HCT116 (cell line): Measurements from ENCODE around the gene MAP4. TPM values are rescaled to one million over a fixed set of nuclear protein-coding genes. Genes with fewer than 3 reads are reported as not detected.

Experiments
- ATAC-seq: fragments of 200-7000 bp; cut with Tn5 transposase; 2 replicates; pipeline ENCODE4 v1.9.1; 2020; ENCODE audit warnings: mild to moderate bottlenecking, moderate library complexity
- BruUV-seq: library from RNA; stranded (reverse); fragments of 400-500 nt; replicated peaks from 2 replicates; lab custom pipeline; 2021; lab: Mats Ljungman, UMichigan
- CTCF ChIA-PET: fragments of 300-600 bp; sonication (Branson Sonifier 250); formaldehyde crosslinking; loops from one replicate; lab custom pipeline; 2021; ENCODE audit warnings: antibody characterized with exemption; lab: Charles Lee
- POLR2A ChIA-PET: fragments of 300-600, 350-600 bp; sonication (Branson Sonifier 250); formaldehyde crosslinking; loops from one replicate; lab custom pipeline; 2021; ENCODE audit warnings: antibody characterized with exemption; lab: Charles Lee
- RAD21 ChIA-PET, 2 experiments: fragments of 300-600 bp; sonication (Branson Sonifier 250); formaldehyde crosslinking; loops; one replicate each; lab custom pipeline; 2023; ENCODE audit warnings: low total read pairs in 2 of 2; ENCODE audit not compliant: uncharacterized antibody in 2 of 2, unreplicated experiment in 2 of 2, low non-redundant PET in 1 of 2; lab: Charles Lee
- DNase-seq: peaks from one replicate; pipeline ENCODE4 v3.0.0-alpha.2; 2010; ENCODE audit warnings: low read depth, low spot score
- H2AFZ ChIP-seq: fragments of 200-600 bp; shearing (Covaris generic), sonication (generic); 2 replicates; pipeline ENCODE4 v1.6.1; 2017; ENCODE audit warnings: low read depth, mixed run types, mixed read lengths, antibody characterized with exemption, low read length; ENCODE audit not compliant: poor library complexity, severe bottlenecking
- H3K27ac ChIP-seq: 2 replicates; pipeline ENCODE4 v1.5.1; 2012; ENCODE audit warnings: low read depth, low read length
- H3K27me3 ChIP-seq: fragments of 200-600 bp; sonication (generic); 2 replicates; pipeline ENCODE4 v1.6.1; 2016; ENCODE audit warnings: mixed run types, low read length, mixed read lengths; ENCODE audit not compliant: insufficient read depth
- H3K36me3 ChIP-seq, 2 experiments: fragments of 200-500 bp in 1 of 2; fragments of 200-600 bp in 1 of 2; sonication (Bioruptor generic) in 1 of 2; sonication (generic) in 1 of 2; 2 replicates each; pipeline versions ENCODE4 v1.5.1 to v1.6.1; 2014 to 2016; ENCODE audit warnings: low read length in 2 of 2, inconsistent platforms in 1 of 2, mixed read lengths in 1 of 2, mixed run types in 1 of 2; ENCODE audit not compliant: insufficient read depth in 2 of 2, control insufficient read depth in 1 of 2
- H3K4me1 ChIP-seq, 2 experiments: fragments of 200-600 bp in 1 of 2; sonication (generic) in 1 of 2; 2 replicates each; pipeline versions ENCODE4 v1.5.1 to v1.6.1; 2012 to 2017; ENCODE audit warnings: low read length in 2 of 2, inconsistent platforms in 1 of 2, mild to moderate bottlenecking in 1 of 2, mixed read lengths in 1 of 2, mixed run types in 1 of 2, moderate library complexity in 1 of 2; ENCODE audit not compliant: insufficient read depth in 2 of 2, control insufficient read depth in 1 of 2
- H3K4me2 ChIP-seq: fragments of 200-600 bp; sonication (generic); 2 replicates; pipeline ENCODE4 v1.6.1; 2017; ENCODE audit warnings: mixed run types, low read length, mixed read lengths
- H3K4me3 ChIP-seq, 2 experiments: fragments of 200-600 bp in 1 of 2; sonication (generic) in 1 of 2; replicated peaks in 1 of 2; 2 replicates each; pipeline ENCODE4 v1.5.1; 2011 to 2016; ENCODE audit warnings: low read length in 2 of 2, control low read depth in 1 of 2, low read depth in 1 of 2, mild to moderate bottlenecking in 1 of 2, mixed read lengths in 1 of 2, mixed run types in 1 of 2
- H3K79me2 ChIP-seq: fragments of 200-600 bp; sonication (generic); 2 replicates; pipeline ENCODE4 v1.6.1; 2017; ENCODE audit warnings: mild to moderate bottlenecking, mixed run types, low read length, moderate library complexity, mixed read lengths; ENCODE audit not compliant: insufficient read depth
- H3K9ac ChIP-seq: fragments of 200-600 bp; sonication (generic); 2 replicates; pipeline ENCODE4 v1.6.1; 2016; ENCODE audit warnings: low read length, mixed read lengths
- H3K9me2 ChIP-seq: fragments of 200-600 bp; sonication (generic), shearing (Covaris generic); 2 replicates; pipeline ENCODE4 v1.6.1; 2017; ENCODE audit warnings: mixed run types, mild to moderate bottlenecking, moderate library complexity; ENCODE audit not compliant: insufficient read depth
- H3K9me3 ChIP-seq, 2 experiments: fragments of 200-500 bp in 1 of 2; fragments of 200-600 bp in 1 of 2; sonication (Bioruptor generic) in 1 of 2; sonication (generic) in 1 of 2; 2 replicates each; pipeline ENCODE4 v1.6.1; 2014 to 2017; ENCODE audit warnings: low read length in 2 of 2, mixed read lengths in 2 of 2, inconsistent platforms in 1 of 2, low read depth in 1 of 2, mild to moderate bottlenecking in 1 of 2, mixed run types in 1 of 2, moderate library complexity in 1 of 2; ENCODE audit not compliant: control insufficient read depth in 1 of 2, insufficient read depth in 1 of 2
- H4K20me1 ChIP-seq: fragments of 200-600 bp; sonication (generic), shearing (Covaris generic); 2 replicates; pipeline ENCODE4 v1.6.1; 2017; ENCODE audit warnings: mixed run types, mild to moderate bottlenecking, moderate library complexity; ENCODE audit not compliant: insufficient read depth
- ATF3 ChIP-seq: IDR thresholded peaks from 2 replicates; pipeline ENCODE4 v1.6.1; 2012
- CBX3 ChIP-seq: IDR thresholded peaks from 2 replicates; pipeline ENCODE4 v1.6.1; 2012; ENCODE audit warnings: low read depth
- CEBPB ChIP-seq: IDR thresholded peaks from 2 replicates; pipeline ENCODE4 v1.6.1; 2012; ENCODE audit warnings: low read depth
- CTCF ChIP-seq, 3 experiments: fragments of 200-600 bp in 1 of 3; sonication (generic) in 1 of 3; IDR thresholded peaks in 2 of 3; conservative IDR thresholded peaks in 1 of 3; 2 replicates each; pipeline ENCODE4 v1.5.1; 2012 to 2017; ENCODE audit warnings: low read depth in 2 of 3, low read length in 2 of 3, antibody characterized with exemption in 1 of 3, borderline replicate concordance in 1 of 3, control low read depth in 1 of 3, mild to moderate bottlenecking in 1 of 3, mixed read lengths in 1 of 3, mixed run types in 1 of 3, moderate library complexity in 1 of 3; ENCODE audit not compliant: insufficient read depth in 1 of 3
- EGR1 ChIP-seq: IDR thresholded peaks from 2 replicates; pipeline ENCODE4 v1.6.1; 2012; ENCODE audit warnings: low read depth
- ELF1 ChIP-seq: IDR thresholded peaks from 2 replicates; pipeline ENCODE4 v1.6.1; 2012; ENCODE audit warnings: low read depth, borderline replicate concordance
- EZH2 ChIP-seq: fragments of 200-600 bp; sonication (generic); IDR thresholded peaks from 2 replicates; pipeline ENCODE4 v1.6.1; 2017; ENCODE audit warnings: antibody characterized with exemption, mixed run types
- EZH2phosphoT487 ChIP-seq: fragments of 200-600 bp; IDR thresholded peaks from 2 replicates; pipeline ENCODE4 v1.6.1; 2018; ENCODE audit warnings: antibody characterized with exemption, borderline replicate concordance
- JUND ChIP-seq: IDR thresholded peaks from 2 replicates; pipeline ENCODE4 v1.6.1; 2012
- MAX ChIP-seq: IDR thresholded peaks from 2 replicates; pipeline ENCODE4 v1.6.1; 2012
- POLR2A ChIP-seq: IDR thresholded peaks from 2 replicates; pipeline ENCODE4 v1.7.0; 2011; ENCODE audit warnings: borderline replicate concordance; ENCODE audit not compliant: insufficient read depth, insufficient read length; ENCODE audit errors: extremely low read depth
- POLR2AphosphoS5 ChIP-seq: IDR thresholded peaks from 2 replicates; pipeline ENCODE4 v1.6.1; 2011; ENCODE audit warnings: mild to moderate bottlenecking, low read depth, low read length, moderate library complexity
- RAD21 ChIP-seq: IDR thresholded peaks from 2 replicates; pipeline ENCODE4 v1.6.1; 2012; ENCODE audit warnings: low read depth, mild to moderate bottlenecking
- SIN3A ChIP-seq: IDR thresholded peaks from 2 replicates; pipeline ENCODE4 v1.6.1; 2012; ENCODE audit warnings: low read depth
- SP1 ChIP-seq: IDR thresholded peaks from 2 replicates; pipeline ENCODE4 v1.6.1; 2012; ENCODE audit warnings: low read depth
- SRF ChIP-seq: IDR thresholded peaks from 2 replicates; pipeline ENCODE4 v1.6.1; 2012; ENCODE audit warnings: low read depth
- YY1 ChIP-seq: IDR thresholded peaks from 2 replicates; pipeline ENCODE4 v1.6.1; 2011; ENCODE audit warnings: low read length, low read depth, moderate library complexity, mild to moderate bottlenecking; ENCODE audit not compliant: insufficient replicate concordance; ENCODE audit errors: extremely low read depth
- ZBTB33 ChIP-seq: IDR thresholded peaks from 2 replicates; pipeline ENCODE4 v1.6.1; 2011; ENCODE audit warnings: mild to moderate bottlenecking, low read length, moderate library complexity; ENCODE audit not compliant: insufficient replicate concordance; ENCODE audit errors: extremely low read depth
- ZFX ChIP-seq: fragments of 450-650 bp; IDR thresholded peaks from 2 replicates; pipeline ENCODE4 v1.6.1; 2017
- ZNF274 ChIP-seq: fragments of 200-500 bp; sonication (Bioruptor generic); IDR thresholded peaks from 2 replicates; pipeline ENCODE4 v1.6.1; 2014; ENCODE audit warnings: mild to moderate bottlenecking, low read depth, low read length, inconsistent platforms
- intact Hi-C: fragments of 100-400 bp; cut with micrococcal nuclease; formaldehyde crosslinking; loops from 2 replicates; pipeline ENCODE4 v1.10.0; 2022
- total RNA-seq: library from RNA; stranded (reverse); gene quantifications from one replicate; pipeline ENCODE4 v1.2.1, GENCODE V29; 2021; ENCODE audit not compliant: unreplicated experiment
- TF ChIP-seq, protein P1 (sequence below): IDR thresholded peaks from 2 replicates; pipeline ENCODE4 v1.6.1; 2012; ENCODE audit warnings: low read depth

The MAP4 gene
- total RNA-seq, 1 experiment from 2014 or later: 200 TPM

GRCh38 chr3:48034000-48034516, 17.8 kb upstream of the MAP4 start:
- H3K36me3 ChIP-seq: no peaks in the 10 kb centered on the region
- H3K9me2 ChIP-seq: no peaks in the 10 kb centered on the region
- H3K79me2 ChIP-seq: peaks cover 93% of the 10 kb centered on the region
- ATAC-seq (peak; percentile 85), DNase-seq (peak; percentile 80)
- H3K9ac ChIP-seq: peak overlapping the region; percentile 43
- ChIA-PET RAD21 (no interaction called here), CTCF (no interaction called here), POLR2A (interaction anchor here (1.2 kb wide), 2 partner anchors 55 to 57 kb away, joined by 3 read pairs; no protein-coding TSS in a partner anchor)
- H3K4me1 ChIP-seq: peaks cover 47 to 54% of the 10 kb centered on the region in 2 experiments
- H3K4me2 ChIP-seq: peak overlapping the region; percentile 47
- H3K27ac ChIP-seq: peak overlapping the region; percentile 66
- H4K20me1 ChIP-seq: peaks cover 5% of the 10 kb centered on the region; the same call in 1 of the 2 replicates
- no peak overlapping the region for H3K4me3 ChIP-seq
- H3K27me3 ChIP-seq: no peaks in the 10 kb centered on the region
- H3K9me3 ChIP-seq: no peaks in the 10 kb centered on the region
- intact Hi-C loops: no loop called here
- BruUV-seq: no TSS peak
- H2AFZ ChIP-seq: no peak overlapping the region
- TF ChIP-seq ZBTB33 (no peak), SP1 (peak; percentile 77), SRF (no peak), ELF1 (no peak), SIN3A (0 out of 2 replicates have a peak, but pooled peaks have one; percentile 55), ZFX (no peak), POLR2AphosphoS5 (no peak; the same call in 1 of the 2 replicates), POLR2A (no peak), ATF3 (no peak), RAD21 (peak; percentile 28; the same call in 1 of the 2 replicates), CBX3 (no peak), ZNF274 (no peak), YY1 (no peak), EGR1 (no peak), CEBPB (peak; percentile 66; the same call in 1 of the 2 replicates), CTCF (IDR thresholded peaks at IDR 0.05 in 2 of 3, conservative IDR thresholded peaks at IDR 0.05 in 1 of 3; ENCODE audit: borderline replicate concordance in 1 of 3, insufficient read depth in 1 of 3, low read depth in 2 of 3, low read length in 2 of 3) (no peak), JUND (peak; percentile 49; the same call in 1 of the 2 replicates), EZH2phosphoT487 (no peak), MAX (peak; percentile 63; the same call in 1 of the 2 replicates), EZH2 (no peak)
- TF ChIP-seq, protein P1, sequence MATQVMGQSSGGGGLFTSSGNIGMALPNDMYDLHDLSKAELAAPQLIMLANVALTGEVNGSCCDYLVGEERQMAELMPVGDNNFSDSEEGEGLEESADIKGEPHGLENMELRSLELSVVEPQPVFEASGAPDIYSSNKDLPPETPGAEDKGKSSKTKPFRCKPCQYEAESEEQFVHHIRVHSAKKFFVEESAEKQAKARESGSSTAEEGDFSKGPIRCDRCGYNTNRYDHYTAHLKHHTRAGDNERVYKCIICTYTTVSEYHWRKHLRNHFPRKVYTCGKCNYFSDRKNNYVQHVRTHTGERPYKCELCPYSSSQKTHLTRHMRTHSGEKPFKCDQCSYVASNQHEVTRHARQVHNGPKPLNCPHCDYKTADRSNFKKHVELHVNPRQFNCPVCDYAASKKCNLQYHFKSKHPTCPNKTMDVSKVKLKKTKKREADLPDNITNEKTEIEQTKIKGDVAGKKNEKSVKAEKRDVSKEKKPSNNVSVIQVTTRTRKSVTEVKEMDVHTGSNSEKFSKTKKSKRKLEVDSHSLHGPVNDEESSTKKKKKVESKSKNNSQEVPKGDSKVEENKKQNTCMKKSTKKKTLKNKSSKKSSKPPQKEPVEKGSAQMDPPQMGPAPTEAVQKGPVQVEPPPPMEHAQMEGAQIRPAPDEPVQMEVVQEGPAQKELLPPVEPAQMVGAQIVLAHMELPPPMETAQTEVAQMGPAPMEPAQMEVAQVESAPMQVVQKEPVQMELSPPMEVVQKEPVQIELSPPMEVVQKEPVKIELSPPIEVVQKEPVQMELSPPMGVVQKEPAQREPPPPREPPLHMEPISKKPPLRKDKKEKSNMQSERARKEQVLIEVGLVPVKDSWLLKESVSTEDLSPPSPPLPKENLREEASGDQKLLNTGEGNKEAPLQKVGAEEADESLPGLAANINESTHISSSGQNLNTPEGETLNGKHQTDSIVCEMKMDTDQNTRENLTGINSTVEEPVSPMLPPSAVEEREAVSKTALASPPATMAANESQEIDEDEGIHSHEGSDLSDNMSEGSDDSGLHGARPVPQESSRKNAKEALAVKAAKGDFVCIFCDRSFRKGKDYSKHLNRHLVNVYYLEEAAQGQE: no peak
